Mammary epithelial cell (primary cell): Measurements from ENCODE around the gene BRPF3.

Experiments used
- CTCF ChIP-seq, 2 donors: IDR thresholded peaks in 1 of 2; conservative IDR thresholded peaks in 1 of 2; 2 replicates each; pipeline ENCODE4 v1.5.1; 2011 to 2012; ENCODE audit warnings: inconsistent platforms in 2 of 2, low read length in 2 of 2, mild to moderate bottlenecking in 2 of 2, control low read depth in 1 of 2, low read depth in 1 of 2; ENCODE audit not compliant: insufficient read depth in 1 of 2; ENCODE audit errors: extremely low read depth in 1 of 2
- EZH2 ChIP-seq: IDR thresholded peaks from 2 replicates; pipeline ENCODE4 v1.6.1; 2012; ENCODE audit warnings: low read length, inconsistent platforms, borderline replicate concordance

- TF ChIP-seq CTCF (conservative IDR thresholded peaks at IDR 0.05 in 1 of 2, IDR thresholded peaks at IDR 0.05 in 1 of 2; ENCODE audit: extremely low read depth in 1 of 2, insufficient read depth in 1 of 2, low read depth in 1 of 2, low read length in 2 of 2), result no peak
- TF ChIP-seq EZH2, result no peak
Observed at GRCh38 chr6:36249536-36249935, 53.0 kb downstream of the BRPF3 start.
